Astrocyte of the hippocampus (primary cell): ENCODE data around the gene FMNL2.
"Not testable (repeated sequence)": the region's sequence is repeated elsewhere in the genome, so short reads cannot be mapped to it uniquely, and the experiment has no call there.

Experiments used
- DNase-seq: peaks from one replicate; pipeline ENCODE4 v3.0.0; 2011; ENCODE audit warnings: low read depth, low spot score

Gene FMNL2

GRCh38 chr2:152468899-152469692 is 134.1 kb downstream of the FMNL2 start:
- DNase-seq: no peak

DNA sequence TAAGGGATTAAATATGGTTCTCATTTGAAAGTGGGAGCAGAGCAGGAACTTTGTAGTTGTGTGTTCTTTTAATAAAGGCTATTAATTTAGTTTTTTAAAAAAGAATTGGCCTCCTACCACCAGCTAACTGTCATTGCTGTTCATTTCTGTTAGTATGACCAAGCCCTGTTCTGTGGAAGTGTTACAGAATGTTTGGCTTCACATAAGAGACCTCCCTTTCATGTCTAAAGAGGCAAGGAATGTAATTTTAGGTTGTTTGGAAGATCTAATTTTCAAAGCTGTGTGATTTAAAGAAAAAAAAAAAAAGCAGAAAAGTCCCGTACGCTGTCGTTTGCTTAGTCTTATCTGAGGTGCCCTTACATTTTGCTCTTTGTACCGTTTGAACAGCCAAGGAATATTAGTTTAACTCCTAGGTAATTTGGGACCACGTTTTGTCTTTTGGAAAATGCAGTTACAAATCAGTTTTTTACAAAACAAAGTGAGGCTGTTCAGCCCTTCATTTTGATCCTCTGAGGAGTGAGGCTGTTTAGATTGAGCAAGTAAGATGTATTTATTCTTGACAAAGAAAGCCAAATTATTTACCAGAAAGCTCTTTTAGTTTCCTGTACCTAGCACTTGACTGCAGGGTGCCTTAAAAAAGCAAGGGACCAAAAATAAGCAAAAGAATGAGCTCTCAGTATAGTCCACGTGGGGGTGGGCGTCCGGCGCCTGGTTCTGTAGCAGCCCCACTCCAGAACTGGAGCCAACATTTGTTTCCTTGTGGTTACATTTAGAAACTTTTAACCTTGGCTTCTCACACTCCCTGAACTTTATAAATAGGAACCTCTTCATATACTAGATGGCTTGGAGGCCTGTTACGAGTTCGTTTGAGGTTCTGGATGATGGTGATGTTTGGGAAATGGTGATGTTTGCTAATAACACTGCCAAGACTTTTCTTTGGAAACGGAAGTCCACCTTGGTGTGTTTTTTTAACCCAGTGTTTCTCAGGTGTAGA is 136.2 kb downstream of the FMNL2 start:
- no peak for DNase-seq

GRCh38 chr2:152472481-152472887 is 137.5 kb downstream of the FMNL2 start:
- DNase-seq: no peak

GRCh38 chr2:152473151-152473857 is 138.3 kb downstream of the FMNL2 start:
- DNase-seq: no peak

DNA sequence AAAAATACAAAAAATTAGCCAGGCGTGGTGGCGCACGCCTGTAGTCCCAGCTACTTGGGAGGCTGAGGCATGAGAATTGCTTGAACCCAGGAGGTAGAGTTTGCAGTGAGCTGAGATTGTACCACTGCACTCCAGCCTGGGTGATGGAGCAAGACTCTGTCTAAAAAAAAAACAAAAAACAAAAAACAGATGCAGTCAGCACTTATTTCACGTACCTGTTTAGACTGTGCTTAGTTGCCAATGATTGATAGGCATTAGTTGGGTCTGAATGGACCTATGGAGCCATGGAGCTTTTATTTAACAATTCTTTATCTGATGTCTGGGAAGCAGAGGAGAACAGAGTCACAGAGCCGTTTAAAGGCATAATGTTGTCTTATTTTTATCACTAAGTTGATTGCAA is 139.5 kb downstream of the FMNL2 start:
- DNase-seq: not testable (repeated sequence)

GRCh38 chr2:152475982-152476381 is 141.0 kb downstream of the FMNL2 start:
- DNase-seq: no peak

GRCh38 chr2:152477347-152478092 is 142.5 kb downstream of the FMNL2 start:
- DNase-seq: no peak

DNA sequence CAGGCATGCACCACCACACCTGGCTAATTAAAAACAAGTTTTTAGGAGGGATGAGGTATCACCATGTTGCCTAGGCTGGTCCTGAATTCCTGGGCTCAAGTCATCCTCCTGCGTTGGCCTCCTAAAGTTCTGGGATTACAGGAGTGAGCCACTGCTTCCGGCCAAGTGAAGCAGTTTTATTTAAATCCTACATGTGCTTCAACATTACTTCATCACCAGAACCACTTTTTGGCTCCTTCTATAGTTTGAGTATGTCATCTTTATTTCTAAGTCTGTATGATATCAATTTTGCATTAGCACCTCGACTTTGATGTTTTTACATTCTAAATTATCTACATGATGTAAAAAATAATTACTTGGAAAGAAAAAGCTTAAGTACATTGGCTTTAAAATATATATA is 144.3 kb downstream of the FMNL2 start:
- DNase-seq: no peak

DNA sequence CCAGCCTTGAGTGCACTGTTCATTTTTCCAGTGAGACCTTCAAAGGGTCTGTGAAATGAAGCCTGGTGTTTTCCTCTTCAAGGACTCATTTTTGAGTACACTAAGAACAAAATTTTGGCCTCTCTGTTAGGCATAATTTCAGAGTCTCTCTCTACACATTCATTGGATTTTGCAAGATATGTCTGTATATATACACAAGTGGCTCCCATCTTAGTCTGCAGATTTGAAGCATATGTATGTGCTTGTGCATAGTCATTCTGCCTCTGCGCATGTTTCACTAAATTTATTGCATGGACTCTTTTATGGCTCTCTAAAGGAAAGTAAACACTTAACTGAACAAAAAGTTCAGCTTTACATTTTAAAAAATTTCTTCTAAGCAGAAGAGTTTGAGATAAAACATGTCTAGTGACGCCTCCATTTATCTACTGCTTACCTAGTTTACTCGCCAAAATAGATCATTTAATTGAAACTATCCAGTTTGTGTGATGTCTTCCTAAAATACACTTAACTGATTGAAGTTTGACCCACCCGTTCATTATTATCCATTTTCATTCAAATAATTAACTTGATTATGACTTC is 145.9 kb downstream of the FMNL2 start:
- no peak for DNase-seq

- no peak for DNase-seq
These were observed 147.1 kb downstream of the FMNL2 start for GRCh38 chr2:152481881-152482583.

- DNase-seq: no peak
These were observed 148.5 kb downstream of the FMNL2 start for GRCh38 chr2:152483276-152484063.

DNA sequence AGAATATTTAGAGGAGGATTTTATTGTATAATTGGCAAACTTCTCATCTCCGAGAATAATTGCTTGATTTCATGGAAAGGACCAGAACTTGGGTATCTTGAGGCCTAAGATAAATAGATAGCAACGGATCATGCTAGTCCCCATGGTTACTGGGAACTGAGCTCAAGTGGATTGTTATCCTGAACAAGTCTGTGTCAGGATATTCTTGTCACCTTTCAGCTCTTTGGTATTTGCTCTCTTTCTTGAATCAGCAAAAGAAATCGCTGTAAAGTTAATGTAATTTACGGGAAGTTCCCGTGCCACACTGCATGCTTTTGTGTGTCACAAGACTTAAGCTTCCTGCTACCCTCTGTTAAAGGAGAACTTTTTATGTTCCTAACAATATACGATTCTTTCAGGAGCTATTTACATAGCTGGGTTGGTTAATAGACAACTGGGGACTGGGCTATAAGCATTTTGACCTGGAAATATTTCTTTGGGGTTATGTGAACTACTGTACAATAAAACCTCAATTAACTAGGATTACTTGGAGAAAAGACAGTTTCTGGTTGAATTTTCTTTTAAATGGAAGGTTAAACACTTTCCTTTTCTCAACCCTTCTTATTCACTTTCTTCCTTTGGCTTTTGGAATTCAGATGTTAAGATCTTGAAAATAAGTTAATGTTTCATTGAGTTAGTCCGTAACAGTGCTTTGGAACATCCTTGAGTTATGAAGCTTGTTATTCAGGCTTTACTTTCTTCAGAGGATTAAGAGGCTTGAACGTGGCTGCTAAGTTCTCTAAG is 151.2 kb downstream of the FMNL2 start:
- DNase-seq: no peak

DNA sequence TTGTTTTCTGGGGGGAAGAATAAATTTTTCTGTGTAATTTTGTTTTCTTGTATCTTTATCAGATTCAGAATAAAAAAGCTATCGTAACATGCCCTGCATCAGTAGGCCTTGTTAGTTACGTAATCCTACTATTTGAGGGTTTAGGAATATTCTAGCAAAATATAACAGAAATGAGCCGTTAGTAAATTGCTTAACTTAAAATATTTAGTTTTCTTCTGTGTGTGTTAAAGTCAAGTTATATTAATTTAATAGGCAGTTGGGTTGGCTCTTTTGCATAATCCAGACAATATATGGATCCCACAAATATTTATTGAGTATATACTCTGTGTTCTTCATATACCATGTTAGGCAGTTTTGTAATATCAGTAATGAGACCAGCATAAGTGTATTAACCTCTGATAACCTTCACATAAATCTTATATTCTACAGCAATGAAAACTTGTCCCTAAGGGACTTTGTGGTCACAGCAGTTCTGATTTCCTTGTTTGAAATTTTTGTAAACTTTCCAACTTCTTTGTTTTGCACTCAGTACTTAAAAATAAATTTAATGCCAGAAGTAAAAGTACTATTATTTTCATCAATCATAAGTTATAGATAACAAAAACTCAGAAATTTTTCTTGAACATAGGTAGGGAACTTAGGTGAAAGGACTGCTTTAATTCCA is 151.9 kb downstream of the FMNL2 start:
- DNase-seq: no peak

GRCh38 chr2:152488075-152488474 is 153.1 kb downstream of the FMNL2 start:
- DNase-seq: no peak

- no peak for DNase-seq
These were observed 154.4 kb downstream of the FMNL2 start for GRCh38 chr2:152489364-152489763.

DNA sequence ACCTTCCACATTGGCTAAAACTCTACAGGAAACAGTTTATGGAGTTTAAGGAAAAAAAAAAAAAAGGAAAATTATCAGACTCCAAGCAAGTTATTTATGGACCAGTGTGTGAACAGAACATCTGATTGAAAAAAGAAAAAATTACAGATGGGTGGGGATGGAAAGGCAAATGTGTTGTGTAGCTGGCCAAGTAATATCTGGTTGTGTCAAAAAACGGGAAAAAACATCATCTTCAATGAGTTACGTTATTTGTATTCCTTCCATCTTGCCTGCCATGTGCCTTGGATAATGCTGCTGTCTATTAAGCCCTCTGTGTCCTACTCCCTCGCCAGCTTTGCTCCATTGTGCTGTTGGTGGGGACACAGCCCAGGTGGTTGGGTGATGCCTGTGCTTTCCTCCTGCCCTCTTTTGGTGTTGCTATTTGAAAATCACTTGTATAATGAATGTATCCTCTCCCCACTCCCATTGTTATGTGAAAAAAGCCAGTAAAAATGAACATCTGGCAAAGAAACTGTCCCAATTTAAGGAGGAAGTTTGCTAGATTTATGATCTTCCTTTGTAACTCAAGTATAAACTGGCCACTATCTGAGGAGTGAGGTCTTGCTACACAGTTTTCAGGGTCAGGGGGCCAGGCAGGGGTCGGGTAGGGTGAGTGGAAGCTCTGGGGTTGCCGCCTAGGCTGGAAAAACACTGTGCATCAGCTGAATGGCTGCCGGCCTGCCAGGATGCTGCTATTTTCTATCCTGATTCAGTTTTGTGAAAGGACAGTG is 155.9 kb downstream of the FMNL2 start:
- no peak for DNase-seq

- no peak for DNase-seq
These were observed 157.2 kb downstream of the FMNL2 start for GRCh38 chr2:152492131-152492530.
